ENCODE measurements around the gene MYRFL.

DNA sequence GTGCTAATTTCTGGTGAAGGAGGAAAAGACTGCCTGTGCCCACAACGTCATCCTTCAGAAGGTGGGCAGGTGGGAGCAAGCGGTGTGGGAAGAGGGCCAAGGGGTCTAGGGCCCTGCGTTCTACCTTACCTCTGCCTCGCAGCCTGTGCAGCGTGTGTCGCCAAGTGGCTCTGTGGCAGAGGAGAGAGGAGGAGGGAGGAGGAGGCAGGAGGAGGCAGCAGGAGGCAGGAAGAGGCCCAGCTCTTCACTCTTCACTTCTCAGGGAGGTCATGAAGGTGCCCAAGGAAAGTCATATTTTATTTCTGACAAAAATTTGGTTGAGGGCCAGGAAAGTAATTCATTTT lies 177.9 kb downstream of the MYRFL start:
- no peak for TF ChIP-seq POLR2A (IDR thresholded peaks at IDR 0.05)
- TF ChIP-seq, protein P1, sequence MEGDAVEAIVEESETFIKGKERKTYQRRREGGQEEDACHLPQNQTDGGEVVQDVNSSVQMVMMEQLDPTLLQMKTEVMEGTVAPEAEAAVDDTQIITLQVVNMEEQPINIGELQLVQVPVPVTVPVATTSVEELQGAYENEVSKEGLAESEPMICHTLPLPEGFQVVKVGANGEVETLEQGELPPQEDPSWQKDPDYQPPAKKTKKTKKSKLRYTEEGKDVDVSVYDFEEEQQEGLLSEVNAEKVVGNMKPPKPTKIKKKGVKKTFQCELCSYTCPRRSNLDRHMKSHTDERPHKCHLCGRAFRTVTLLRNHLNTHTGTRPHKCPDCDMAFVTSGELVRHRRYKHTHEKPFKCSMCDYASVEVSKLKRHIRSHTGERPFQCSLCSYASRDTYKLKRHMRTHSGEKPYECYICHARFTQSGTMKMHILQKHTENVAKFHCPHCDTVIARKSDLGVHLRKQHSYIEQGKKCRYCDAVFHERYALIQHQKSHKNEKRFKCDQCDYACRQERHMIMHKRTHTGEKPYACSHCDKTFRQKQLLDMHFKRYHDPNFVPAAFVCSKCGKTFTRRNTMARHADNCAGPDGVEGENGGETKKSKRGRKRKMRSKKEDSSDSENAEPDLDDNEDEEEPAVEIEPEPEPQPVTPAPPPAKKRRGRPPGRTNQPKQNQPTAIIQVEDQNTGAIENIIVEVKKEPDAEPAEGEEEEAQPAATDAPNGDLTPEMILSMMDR (IDR thresholded peaks at IDR 0.05) = no peak

All from upper lobe of left lung (tissue), 4 donors.